MM.1S (cell line): Measurements from ENCODE around the gene RPL29.

Experiments
- EZH2phosphoT487 ChIP-seq: fragments of 300-600 bp; sonication (generic); IDR thresholded peaks from 2 replicates; pipeline ENCODE4 v1.6.1; 2018; ENCODE audit warnings: antibody characterized with exemption, low read length
- TF ChIP-seq, protein P1 (sequence below): fragments of 300-600 bp; sonication (generic); IDR thresholded peaks from 2 replicates; pipeline ENCODE4 v1.5.1; 2016; ENCODE audit warnings: antibody characterized with exemption, low read length, mixed read lengths

DNA sequence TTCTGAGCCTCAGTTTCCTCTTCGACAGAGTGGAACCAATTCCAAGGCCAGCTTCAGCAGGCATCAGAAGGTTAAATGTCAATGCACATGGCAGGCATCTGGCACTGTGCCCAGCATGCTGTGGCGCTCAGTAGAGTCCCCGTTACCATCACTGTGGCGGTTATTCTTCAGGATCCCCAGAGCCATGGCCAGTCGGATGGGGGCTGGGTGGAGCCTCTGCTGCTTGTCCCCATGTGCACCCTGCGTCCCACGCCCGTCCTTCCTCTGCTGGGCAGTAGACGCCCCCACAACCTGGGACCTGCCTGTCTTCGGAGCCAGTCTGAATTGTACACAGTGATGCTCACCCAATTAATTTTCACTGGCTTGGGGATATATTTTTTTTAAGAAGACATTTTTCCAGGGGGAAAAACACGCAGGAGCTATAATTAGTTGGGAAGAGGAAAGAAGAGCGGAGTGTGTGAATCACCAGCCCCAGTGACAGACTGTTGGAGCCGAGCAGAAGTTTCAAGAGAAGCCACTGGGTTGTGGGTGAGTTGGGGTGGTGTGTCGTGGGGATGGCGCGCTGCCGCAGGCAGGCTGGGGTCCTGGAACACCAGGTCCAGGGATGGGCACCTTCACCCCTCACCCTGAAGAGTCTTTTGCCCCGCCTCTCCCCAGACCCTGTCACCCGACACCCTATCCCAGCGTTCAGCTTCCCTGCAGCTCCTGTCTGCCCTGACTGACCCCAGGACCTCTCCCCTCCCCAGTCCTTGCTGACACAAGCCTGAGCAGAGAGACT, 26.8 kb upstream of the RPL29 start:
- TF ChIP-seq, protein P1, sequence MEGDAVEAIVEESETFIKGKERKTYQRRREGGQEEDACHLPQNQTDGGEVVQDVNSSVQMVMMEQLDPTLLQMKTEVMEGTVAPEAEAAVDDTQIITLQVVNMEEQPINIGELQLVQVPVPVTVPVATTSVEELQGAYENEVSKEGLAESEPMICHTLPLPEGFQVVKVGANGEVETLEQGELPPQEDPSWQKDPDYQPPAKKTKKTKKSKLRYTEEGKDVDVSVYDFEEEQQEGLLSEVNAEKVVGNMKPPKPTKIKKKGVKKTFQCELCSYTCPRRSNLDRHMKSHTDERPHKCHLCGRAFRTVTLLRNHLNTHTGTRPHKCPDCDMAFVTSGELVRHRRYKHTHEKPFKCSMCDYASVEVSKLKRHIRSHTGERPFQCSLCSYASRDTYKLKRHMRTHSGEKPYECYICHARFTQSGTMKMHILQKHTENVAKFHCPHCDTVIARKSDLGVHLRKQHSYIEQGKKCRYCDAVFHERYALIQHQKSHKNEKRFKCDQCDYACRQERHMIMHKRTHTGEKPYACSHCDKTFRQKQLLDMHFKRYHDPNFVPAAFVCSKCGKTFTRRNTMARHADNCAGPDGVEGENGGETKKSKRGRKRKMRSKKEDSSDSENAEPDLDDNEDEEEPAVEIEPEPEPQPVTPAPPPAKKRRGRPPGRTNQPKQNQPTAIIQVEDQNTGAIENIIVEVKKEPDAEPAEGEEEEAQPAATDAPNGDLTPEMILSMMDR = no peak
- TF ChIP-seq EZH2phosphoT487 = no peak
